Astrocyte (in vitro differentiated cells and primary cell): ENCODE measurements around the gene SERPINH1.

Source experiments
- EZH2 ChIP-seq: IDR thresholded peaks from 2 replicates; pipeline ENCODE4 v1.6.1; 2012; ENCODE audit warnings: mild to moderate bottlenecking, low read length, inconsistent platforms; ENCODE audit not compliant: insufficient read depth
- TF ChIP-seq, protein P1 (sequence below): IDR thresholded peaks from 2 replicates; pipeline ENCODE4 v1.5.1; 2011; ENCODE audit warnings: low read depth, mild to moderate bottlenecking, inconsistent platforms, low read length, moderate library complexity; ENCODE audit not compliant: insufficient read depth

DNA sequence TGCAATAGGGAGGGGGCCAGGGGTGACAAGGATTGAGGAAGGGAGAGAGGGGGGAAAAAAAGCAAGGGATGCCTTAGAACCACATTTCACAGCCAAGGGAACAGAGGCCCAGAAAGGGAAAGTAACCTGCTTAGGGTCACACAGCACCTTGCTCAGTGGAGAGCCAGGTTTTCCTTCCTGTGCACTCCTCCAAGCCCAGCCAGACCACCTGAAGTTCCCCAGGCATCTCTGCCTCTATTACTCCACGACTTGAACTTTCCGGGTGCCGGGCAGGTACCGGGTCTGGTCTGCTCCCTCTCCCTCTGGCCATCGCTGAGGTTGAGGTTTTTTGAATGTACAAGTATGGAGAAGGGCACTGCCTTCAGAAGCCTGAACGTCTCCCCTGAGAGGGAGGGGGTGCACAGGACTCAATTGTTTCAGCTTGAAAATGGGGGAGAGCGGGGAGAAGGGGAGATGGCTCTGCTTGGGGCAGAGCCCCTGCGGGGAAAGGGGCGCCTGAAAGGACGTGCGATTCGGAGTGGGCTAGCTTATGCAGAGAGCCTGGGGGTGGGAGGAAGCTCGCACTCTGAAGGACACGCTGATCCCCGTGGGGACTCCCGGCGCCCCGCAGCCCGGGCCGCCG lies 516 bp upstream of the SERPINH1 start:
- TF ChIP-seq, protein P1, sequence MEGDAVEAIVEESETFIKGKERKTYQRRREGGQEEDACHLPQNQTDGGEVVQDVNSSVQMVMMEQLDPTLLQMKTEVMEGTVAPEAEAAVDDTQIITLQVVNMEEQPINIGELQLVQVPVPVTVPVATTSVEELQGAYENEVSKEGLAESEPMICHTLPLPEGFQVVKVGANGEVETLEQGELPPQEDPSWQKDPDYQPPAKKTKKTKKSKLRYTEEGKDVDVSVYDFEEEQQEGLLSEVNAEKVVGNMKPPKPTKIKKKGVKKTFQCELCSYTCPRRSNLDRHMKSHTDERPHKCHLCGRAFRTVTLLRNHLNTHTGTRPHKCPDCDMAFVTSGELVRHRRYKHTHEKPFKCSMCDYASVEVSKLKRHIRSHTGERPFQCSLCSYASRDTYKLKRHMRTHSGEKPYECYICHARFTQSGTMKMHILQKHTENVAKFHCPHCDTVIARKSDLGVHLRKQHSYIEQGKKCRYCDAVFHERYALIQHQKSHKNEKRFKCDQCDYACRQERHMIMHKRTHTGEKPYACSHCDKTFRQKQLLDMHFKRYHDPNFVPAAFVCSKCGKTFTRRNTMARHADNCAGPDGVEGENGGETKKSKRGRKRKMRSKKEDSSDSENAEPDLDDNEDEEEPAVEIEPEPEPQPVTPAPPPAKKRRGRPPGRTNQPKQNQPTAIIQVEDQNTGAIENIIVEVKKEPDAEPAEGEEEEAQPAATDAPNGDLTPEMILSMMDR = no peak
- no peak for TF ChIP-seq EZH2
